Natural killer cell (primary cell): Measurements from ENCODE around the gene GRID2. TPM values are rescaled to one million over a fixed set of nuclear protein-coding genes. Genes with fewer than 3 reads are reported as not detected.

Experiments
- ATAC-seq, 3 donors: fragments of 150-1000 bp in 2 of 3; fragments of 200-7000 bp in 1 of 3; cut with Tn5 transposase; 1 replicate in 1 of 3; 2 replicates in 2 of 3; pipeline ENCODE4 v1.10.0; 2021; ENCODE audit warnings: mild to moderate bottlenecking in 2 of 3, moderate library complexity in 2 of 3
- DNase-seq, 2 donors: peaks; one replicate each; pipeline versions ENCODE4 v3.0.0 to v3.0.0-alpha.2; 2013 to 2021; ENCODE audit warnings: mixed read lengths in 1 of 2
- H3K27ac ChIP-seq: one replicate; pipeline ENCODE4 v1.5.1; 2013; ENCODE audit warnings: mild to moderate bottlenecking, low read length
- H3K27me3 ChIP-seq: one replicate; pipeline ENCODE4 v1.6.1; 2013; ENCODE audit warnings: low read length; ENCODE audit not compliant: control insufficient read depth, insufficient read depth
- H3K36me3 ChIP-seq: one replicate; pipeline ENCODE4 v1.6.1; 2013; ENCODE audit warnings: low read length; ENCODE audit not compliant: control insufficient read depth, insufficient read depth
- H3K4me1 ChIP-seq: one replicate; pipeline ENCODE4 v1.6.1; 2013; ENCODE audit warnings: low read length; ENCODE audit not compliant: control insufficient read depth, insufficient read depth
- H3K4me3 ChIP-seq: one replicate; pipeline ENCODE4 v1.5.1; 2013; ENCODE audit warnings: low read length
- H3K9me3 ChIP-seq: one replicate; pipeline ENCODE4 v1.6.1; 2013; ENCODE audit warnings: low read length; ENCODE audit not compliant: control insufficient read depth, insufficient read depth
- H3K27ac Mint-ChIP-seq, 2 donors: one replicate each; pipeline ENCODE4 v1.8.0; 2022; ENCODE audit warnings: mild to moderate bottlenecking in 2 of 2, mixed read lengths in 2 of 2, moderate library complexity in 1 of 2
- H3K27me3 Mint-ChIP-seq, 2 donors: one replicate each; pipeline ENCODE4 v1.8.0; 2022; ENCODE audit warnings: low read depth in 2 of 2, mixed read lengths in 2 of 2
- H3K36me3 Mint-ChIP-seq: one replicate; pipeline ENCODE4 v1.8.0; 2022; ENCODE audit warnings: mixed read lengths
- H3K4me1 Mint-ChIP-seq, 2 donors: one replicate each; pipeline ENCODE4 v1.8.0; 2022; ENCODE audit warnings: mixed read lengths in 2 of 2
- H3K4me3 Mint-ChIP-seq: one replicate; pipeline ENCODE4 v1.8.0; 2022; ENCODE audit warnings: mild to moderate bottlenecking, moderate library complexity, mixed read lengths
- H3K9me3 Mint-ChIP-seq, 2 donors: one replicate each; pipeline ENCODE4 v1.8.0; 2022; ENCODE audit warnings: mixed read lengths in 2 of 2
- CTCF ChIP-seq: fragments of 200-600 bp; IDR thresholded peaks from one replicate; pipeline ENCODE4 v1.8.0; 2022; ENCODE audit warnings: antibody characterized with exemption
- WGBS: methylation state at CpG from one replicate; pipeline ENCODE4 v1.1.7; 2013; ENCODE audit warnings: missing lambda C conversion rate; ENCODE audit not compliant: insufficient coverage; 5-methylcytosine and 5-hydroxymethylcytosine counted together
- intact Hi-C: fragments of 100-400 bp; cut with micrococcal nuclease; formaldehyde crosslinking; loops from one replicate; pipeline ENCODE4 v1.14.2; 2022
- total RNA-seq, 4 donors: library from RNA; stranded (reverse); fragments of 120-200 nt in 1 of 4; gene quantifications; one replicate each; pipeline versions ENCODE4 v1.2.3 to v1.2.4, GENCODE V29; 2013 to 2022

Gene GRID2
- total RNA-seq, 3 donors from 2014 or later (not counting 1 experiment from before 2014, with no cell fraction given) = not detected

GRCh38 chr4:93061826-93062225 lies 758.1 kb downstream of the GRID2 start:
- no peak for DNase-seq
- no peak overlapping the region for H3K27ac Mint-ChIP-seq
- no peaks in the 10 kb centered on the region for H3K27me3 Mint-ChIP-seq
- no peak overlapping the region for H3K4me3 Mint-ChIP-seq
- H3K4me1 Mint-ChIP-seq = no peaks in the 10 kb centered on the region
- Histone ChIP-seq H3K4me3 (no peak overlapping the region), H3K27ac (no peak overlapping the region), H3K36me3 (no peaks in the 10 kb centered on the region), H3K27me3 (no peaks in the 10 kb centered on the region), H3K9me3 (no peaks in the 10 kb centered on the region), H3K4me1 (no peaks in the 10 kb centered on the region)
- TF ChIP-seq CTCF = no peak
- peaks cover 7% of the 10 kb centered on the region for H3K36me3 Mint-ChIP-seq
- ATAC-seq = no peak
- H3K9me3 Mint-ChIP-seq = peaks cover 4% of the 10 kb centered on the region in 2 donors
- WGBS = 92% methylated on average over 2 of the region's 2 CpGs
- intact Hi-C loops = no loop called here

- peaks cover 7% of the 10 kb centered on the region for H3K36me3 Mint-ChIP-seq
- no peak for TF ChIP-seq CTCF
- H3K36me3 ChIP-seq = no peaks in the 10 kb centered on the region
- no peaks in the 10 kb centered on the region for H3K27me3 ChIP-seq
- H3K4me3 Mint-ChIP-seq = no peak overlapping the region
- peaks cover 2 to 4% of the 10 kb centered on the region in 2 donors for H3K9me3 Mint-ChIP-seq
- no peaks in the 10 kb centered on the region for H3K9me3 ChIP-seq
- DNase-seq = no peak
- no peaks in the 10 kb centered on the region for H3K4me1 ChIP-seq
- H3K27me3 Mint-ChIP-seq = no peaks in the 10 kb centered on the region
- no peak overlapping the region for H3K4me3 ChIP-seq
- no peak overlapping the region for H3K27ac Mint-ChIP-seq
- intact Hi-C loops = no loop called here
- H3K4me1 Mint-ChIP-seq = no peaks in the 10 kb centered on the region
- no peak overlapping the region for H3K27ac ChIP-seq
- no peak for ATAC-seq
These were observed 759.6 kb downstream of the GRID2 start for GRCh38 chr4:93063325-93063724.

GRCh38 chr4:93065790-93066189 lies 762.0 kb downstream of the GRID2 start:
- 60% methylated on average over 1 of the region's 2 CpGs for WGBS
- no peak for TF ChIP-seq CTCF
- Histone ChIP-seq H3K27ac (no peak overlapping the region), H3K4me1 (no peaks in the 10 kb centered on the region), H3K9me3 (no peaks in the 10 kb centered on the region), H3K36me3 (no peaks in the 10 kb centered on the region), H3K4me3 (no peak overlapping the region), H3K27me3 (no peaks in the 10 kb centered on the region)
- DNase-seq (no peak), ATAC-seq (no peak)
- intact Hi-C loops = no loop called here
- no peak overlapping the region for H3K27ac Mint-ChIP-seq
- H3K9me3 Mint-ChIP-seq = peaks cover 2 to 4% of the 10 kb centered on the region in 2 donors
- H3K36me3 Mint-ChIP-seq = peaks cover 7% of the 10 kb centered on the region
- H3K4me3 Mint-ChIP-seq = no peak overlapping the region
- H3K27me3 Mint-ChIP-seq = no peaks in the 10 kb centered on the region
- H3K4me1 Mint-ChIP-seq = no peaks in the 10 kb centered on the region

GRCh38 chr4:93066749-93067148 lies 763.0 kb downstream of the GRID2 start:
- ATAC-seq (no peak), DNase-seq (no peak)
- no peaks in the 10 kb centered on the region for H3K4me1 ChIP-seq
- H3K4me1 Mint-ChIP-seq = no peaks in the 10 kb centered on the region
- intact Hi-C loops = no loop called here
- H3K27ac ChIP-seq = no peak overlapping the region
- no peak overlapping the region for H3K4me3 Mint-ChIP-seq
- no peaks in the 10 kb centered on the region for H3K27me3 ChIP-seq
- peaks cover 7% of the 10 kb centered on the region for H3K36me3 Mint-ChIP-seq
- no peaks in the 10 kb centered on the region for H3K36me3 ChIP-seq
- H3K9me3 Mint-ChIP-seq = peaks cover 6 to 8% of the 10 kb centered on the region in 2 donors
- TF ChIP-seq CTCF = no peak
- H3K27me3 Mint-ChIP-seq = no peaks in the 10 kb centered on the region
- no peak overlapping the region for H3K27ac Mint-ChIP-seq
- H3K9me3 ChIP-seq = no peaks in the 10 kb centered on the region
- H3K4me3 ChIP-seq = no peak overlapping the region
- 100% methylated on average over 1 of the region's 1 CpG for WGBS
